K562 (cell line): ENCODE data around the gene CERS2. TPM values are rescaled to one million over a fixed set of nuclear protein-coding genes. Genes with fewer than 3 reads are reported as not detected.
A peak's percentile ranks its signal among the peaks of the same experiment; 100 is the strongest.

ENCODE experiments used
- ERF ChIP-seq: fragments of 450-650 bp; formaldehyde crosslinking; IDR thresholded peaks from 2 replicates; pipeline ENCODE4 v1.4.0; 2020; ENCODE audit warnings: mild to moderate bottlenecking, mixed read lengths
- ESRRA ChIP-seq: fragments of 450-650 bp; IDR thresholded peaks from 2 replicates; pipeline ENCODE4 v1.6.1; 2014; ENCODE audit warnings: low read depth, mild to moderate bottlenecking, moderate library complexity, borderline replicate concordance
- FOXJ3 ChIP-seq: sonication (generic); formaldehyde crosslinking; IDR thresholded peaks from 2 replicates; pipeline ENCODE4 v1.4.0; 2020; ENCODE audit warnings: mild to moderate bottlenecking, missing genetic modification reagents
- LEF1 ChIP-seq: fragments of 450-650 bp; IDR thresholded peaks from 2 replicates; pipeline ENCODE4 v1.6.1; 2016; ENCODE audit warnings: mild to moderate bottlenecking
- MAFK ChIP-seq: IDR thresholded peaks from 2 replicates; pipeline ENCODE4 v1.6.1; 2011; ENCODE audit warnings: low read length, improper control_type of control experiment
- MCM5 ChIP-seq: fragments of 450-650 bp; IDR thresholded peaks from 2 replicates; pipeline ENCODE4 v1.6.1; 2016; ENCODE audit warnings: low read depth
- PHF20 ChIP-seq: fragments of 450-650 bp; IDR thresholded peaks from 2 replicates; pipeline ENCODE4 v1.6.1; 2018; ENCODE audit not compliant: partially characterized antibody
- POLR2B ChIP-seq: fragments of 450-650 bp; IDR thresholded peaks from 2 replicates; pipeline ENCODE4 v1.6.1; 2018; ENCODE audit warnings: low read depth; ENCODE audit not compliant: partially characterized antibody
- PTRF ChIP-seq: fragments of 450-650 bp; IDR thresholded peaks from 2 replicates; pipeline ENCODE4 v1.6.1; 2016; ENCODE audit warnings: mild to moderate bottlenecking, missing genetic modification characterization, missing compliant biosample characterization
- RBM14 ChIP-seq: fragments of 200-400 bp; formaldehyde crosslinking; IDR thresholded peaks from 2 replicates; pipeline ENCODE4 v1.6.1; 2018; ENCODE audit warnings: low read depth, mild to moderate bottlenecking, low read length, moderate library complexity, borderline replicate concordance; ENCODE audit not compliant: insufficient read depth
- SP2 ChIP-seq: IDR thresholded peaks from 2 replicates; pipeline ENCODE4 v1.6.1; 2011; ENCODE audit warnings: mild to moderate bottlenecking, low read depth, low read length, moderate library complexity; ENCODE audit not compliant: poor library complexity, severe bottlenecking; ENCODE audit errors: extremely low read depth
- TARDBP ChIP-seq: fragments of 450-650 bp; IDR thresholded peaks from 2 replicates; pipeline ENCODE4 v1.6.1; 2016
- ZNF184 ChIP-seq: sonication (generic); formaldehyde crosslinking; IDR thresholded peaks from 2 replicates; pipeline ENCODE4 v1.5.0; 2020; ENCODE audit warnings: missing genetic modification reagents
- ZNF316 ChIP-seq: fragments of 450-650 bp; IDR thresholded peaks from 2 replicates; pipeline ENCODE4 v1.6.1; 2016
- ZNF668 ChIP-seq: fragments of 250-450 bp; sonication (Bioruptor Pico); IDR thresholded peaks from 2 replicates; pipeline ENCODE4 v1.8.0; 2022; ENCODE audit warnings: mild to moderate bottlenecking, inconsistent platforms
- polyA plus RNA-seq, 8 experiments: library from polyadenylated mRNA; depleted of rRNA in 4 of 8; stranded (reverse) in 5 of 8; unstranded in 3 of 8; fragments of >200 nt; fragmentation: Nextera tagmentation in 2 of 8; fragmentation: Illumina TruSeq in 1 of 8; extraction: Ambion mirVana in 2 of 8; extraction: Trizol in 1 of 8; gene quantifications; 2 replicates each; pipeline versions ENCODE4 v1.2.1 to v1.2.3, GENCODE V29; 2011 to 2014; ENCODE audit warnings: inconsistent platforms in 1 of 8, missing spikeins in 1 of 8
- total RNA-seq, 7 experiments: library from RNA; depleted of rRNA in 6 of 7; stranded (reverse); fragments of >200 nt in 6 of 7; fragmentation: Illumina TruSeq in 2 of 7; extraction: Trizol in 2 of 7; gene quantifications; 2 replicates each; pipeline versions ENCODE4 v1.2.1 to v1.2.3, GENCODE V29; 2011 to 2021; ENCODE audit warnings: low replicate concordance in 1 of 7
- TF ChIP-seq, protein P1 (sequence below): fragments of 450-650 bp; formaldehyde crosslinking; IDR thresholded peaks from 2 replicates; pipeline ENCODE4 v1.4.0; 2020; ENCODE audit warnings: mild to moderate bottlenecking
- TF ChIP-seq, protein P2 (sequence below): fragments of 250-450 bp; sonication (Bioruptor Pico); IDR thresholded peaks from 2 replicates; pipeline ENCODE4 v1.4.0; 2020; ENCODE audit warnings: mild to moderate bottlenecking
- TF ChIP-seq, protein P3 (sequence below): fragments of 450-650 bp; IDR thresholded peaks from 2 replicates; pipeline ENCODE4 v1.6.1; 2017; ENCODE audit warnings: antibody characterized with exemption, mild to moderate bottlenecking
- TF ChIP-seq, protein P4 (sequence below): fragments of 450-650 bp; formaldehyde crosslinking; IDR thresholded peaks from 2 replicates; pipeline ENCODE4 v1.4.0; 2022; ENCODE audit warnings: mild to moderate bottlenecking, moderate library complexity

The CERS2 gene
- total and polyA plus RNA-seq, 9 of the 15 experiments (the other 6 are each of a cell fraction or from before 2014, with no cell fraction given), result 23.4 to 295 (median 132) TPM

DNA sequence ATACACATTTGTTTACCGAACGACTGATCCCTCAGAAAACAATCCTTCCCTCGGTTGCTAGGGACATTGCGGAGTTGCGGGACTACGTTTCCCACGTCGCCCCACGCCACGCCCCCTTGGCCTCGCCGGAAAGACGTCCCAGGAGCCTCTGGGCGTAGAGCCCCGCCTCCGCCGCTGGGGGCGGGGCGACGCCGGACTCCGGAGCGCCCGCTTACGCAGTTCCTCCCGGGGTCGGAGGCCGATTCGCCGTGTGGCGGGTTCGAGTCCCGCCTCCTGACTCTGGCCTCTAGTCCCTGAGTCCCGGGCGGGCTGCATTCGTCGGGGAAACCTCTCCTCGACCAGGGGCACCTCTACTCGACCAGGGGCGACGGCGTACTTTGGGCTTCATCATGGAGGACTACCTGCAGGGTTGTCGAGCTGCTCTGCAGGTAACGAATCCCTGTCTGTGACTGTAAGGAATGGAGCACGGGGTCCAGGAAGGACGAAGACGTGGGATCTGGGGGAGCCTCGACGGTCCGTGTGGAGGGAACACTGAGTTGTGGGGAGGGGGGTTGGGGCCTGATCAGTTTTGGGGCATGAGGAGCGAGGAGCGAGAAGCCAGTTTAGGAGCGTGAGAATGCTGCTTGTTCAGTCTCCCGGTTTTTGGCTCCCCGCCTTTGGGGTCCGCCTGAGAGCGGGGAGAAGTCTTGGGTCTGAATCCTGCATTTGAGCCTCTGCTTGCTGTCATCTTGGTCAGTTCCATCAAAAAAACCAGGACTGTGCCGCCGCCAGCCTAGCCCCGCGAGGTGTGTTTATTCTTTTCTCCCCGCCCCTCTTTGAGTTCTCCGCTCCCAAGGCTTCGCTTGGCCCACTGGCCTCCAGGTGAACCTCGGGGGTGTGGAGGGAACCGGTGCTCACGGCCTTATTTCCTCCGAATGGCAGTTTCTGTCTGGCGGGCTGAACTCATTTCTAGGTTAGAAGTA lies 33.9 kb upstream of the CERS2 start, which contains the start of gene PRUNE1 (continued):
- TF ChIP-seq POLR2B (peak; percentile 73), ESRRA (0 out of 2 replicates have a peak, but pooled peaks have one; percentile 28), PHF20 (no peak), LEF1 (no peak), MAFK (no peak), ERF (no peak), FOXJ3 (CRISPR knock-in tag) (no peak), ZNF316 (peak; percentile 5; the same call in 1 of the 2 replicates), MCM5 (no peak), PTRF (tag) (no peak), TARDBP (no peak), ZNF668 (CRISPR knock-in tag) (no peak), RBM14 (no peak), SP2 (no peak), ZNF184 (CRISPR knock-in tag) (no peak)
- TF ChIP-seq, protein P1, sequence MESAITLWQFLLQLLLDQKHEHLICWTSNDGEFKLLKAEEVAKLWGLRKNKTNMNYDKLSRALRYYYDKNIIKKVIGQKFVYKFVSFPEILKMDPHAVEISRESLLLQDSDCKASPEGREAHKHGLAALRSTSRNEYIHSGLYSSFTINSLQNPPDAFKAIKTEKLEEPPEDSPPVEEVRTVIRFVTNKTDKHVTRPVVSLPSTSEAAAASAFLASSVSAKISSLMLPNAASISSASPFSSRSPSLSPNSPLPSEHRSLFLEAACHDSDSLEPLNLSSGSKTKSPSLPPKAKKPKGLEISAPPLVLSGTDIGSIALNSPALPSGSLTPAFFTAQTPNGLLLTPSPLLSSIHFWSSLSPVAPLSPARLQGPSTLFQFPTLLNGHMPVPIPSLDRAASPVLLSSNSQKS (CRISPR knock-in tag), result no peak
- TF ChIP-seq, protein P2, sequence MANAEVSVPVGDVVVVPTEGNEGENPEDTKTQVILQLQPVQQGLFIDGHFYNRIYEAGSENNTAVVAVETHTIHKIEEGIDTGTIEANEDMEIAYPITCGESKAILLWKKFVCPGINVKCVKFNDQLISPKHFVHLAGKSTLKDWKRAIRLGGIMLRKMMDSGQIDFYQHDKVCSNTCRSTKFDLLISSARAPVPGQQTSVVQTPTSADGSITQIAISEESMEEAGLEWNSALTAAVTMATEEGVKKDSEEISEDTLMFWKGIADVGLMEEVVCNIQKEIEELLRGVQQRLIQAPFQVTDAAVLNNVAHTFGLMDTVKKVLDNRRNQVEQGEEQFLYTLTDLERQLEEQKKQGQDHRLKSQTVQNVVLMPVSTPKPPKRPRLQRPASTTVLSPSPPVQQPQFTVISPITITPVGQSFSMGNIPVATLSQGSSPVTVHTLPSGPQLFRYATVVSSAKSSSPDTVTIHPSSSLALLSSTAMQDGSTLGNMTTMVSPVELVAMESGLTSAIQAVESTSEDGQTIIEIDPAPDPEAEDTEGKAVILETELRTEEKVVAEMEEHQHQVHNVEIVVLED (CRISPR knock-in tag), result peak; percentile 89
- TF ChIP-seq, protein P3, sequence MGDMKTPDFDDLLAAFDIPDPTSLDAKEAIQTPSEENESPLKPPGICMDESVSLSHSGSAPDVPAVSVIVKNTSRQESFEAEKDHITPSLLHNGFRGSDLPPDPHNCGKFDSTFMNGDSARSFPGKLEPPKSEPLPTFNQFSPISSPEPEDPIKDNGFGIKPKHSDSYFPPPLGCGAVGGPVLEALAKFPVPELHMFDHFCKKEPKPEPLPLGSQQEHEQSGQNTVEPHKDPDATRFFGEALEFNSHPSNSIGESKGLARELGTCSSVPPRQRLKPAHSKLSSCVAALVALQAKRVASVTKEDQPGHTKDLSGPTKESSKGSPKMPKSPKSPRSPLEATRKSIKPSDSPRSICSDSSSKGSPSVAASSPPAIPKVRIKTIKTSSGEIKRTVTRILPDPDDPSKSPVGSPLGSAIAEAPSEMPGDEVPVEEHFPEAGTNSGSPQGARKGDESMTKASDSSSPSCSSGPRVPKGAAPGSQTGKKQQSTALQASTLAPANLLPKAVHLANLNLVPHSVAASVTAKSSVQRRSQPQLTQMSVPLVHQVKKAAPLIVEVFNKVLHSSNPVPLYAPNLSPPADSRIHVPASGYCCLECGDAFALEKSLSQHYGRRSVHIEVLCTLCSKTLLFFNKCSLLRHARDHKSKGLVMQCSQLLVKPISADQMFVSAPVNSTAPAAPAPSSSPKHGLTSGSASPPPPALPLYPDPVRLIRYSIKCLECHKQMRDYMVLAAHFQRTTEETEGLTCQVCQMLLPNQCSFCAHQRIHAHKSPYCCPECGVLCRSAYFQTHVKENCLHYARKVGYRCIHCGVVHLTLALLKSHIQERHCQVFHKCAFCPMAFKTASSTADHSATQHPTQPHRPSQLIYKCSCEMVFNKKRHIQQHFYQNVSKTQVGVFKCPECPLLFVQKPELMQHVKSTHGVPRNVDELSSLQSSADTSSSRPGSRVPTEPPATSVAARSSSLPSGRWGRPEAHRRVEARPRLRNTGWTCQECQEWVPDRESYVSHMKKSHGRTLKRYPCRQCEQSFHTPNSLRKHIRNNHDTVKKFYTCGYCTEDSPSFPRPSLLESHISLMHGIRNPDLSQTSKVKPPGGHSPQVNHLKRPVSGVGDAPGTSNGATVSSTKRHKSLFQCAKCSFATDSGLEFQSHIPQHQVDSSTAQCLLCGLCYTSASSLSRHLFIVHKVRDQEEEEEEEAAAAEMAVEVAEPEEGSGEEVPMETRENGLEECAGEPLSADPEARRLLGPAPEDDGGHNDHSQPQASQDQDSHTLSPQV, result no peak
- TF ChIP-seq, protein P4, sequence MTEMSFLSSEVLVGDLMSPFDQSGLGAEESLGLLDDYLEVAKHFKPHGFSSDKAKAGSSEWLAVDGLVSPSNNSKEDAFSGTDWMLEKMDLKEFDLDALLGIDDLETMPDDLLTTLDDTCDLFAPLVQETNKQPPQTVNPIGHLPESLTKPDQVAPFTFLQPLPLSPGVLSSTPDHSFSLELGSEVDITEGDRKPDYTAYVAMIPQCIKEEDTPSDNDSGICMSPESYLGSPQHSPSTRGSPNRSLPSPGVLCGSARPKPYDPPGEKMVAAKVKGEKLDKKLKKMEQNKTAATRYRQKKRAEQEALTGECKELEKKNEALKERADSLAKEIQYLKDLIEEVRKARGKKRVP (CRISPR knock-in tag), result no peak
